MCF 10A (cell line): ENCODE data around the gene ZNF385A. TPM values are rescaled to one million over a fixed set of nuclear protein-coding genes. Genes with fewer than 3 reads are reported as not detected.

Experiments used
- Bru-seq: library from RNA; stranded (reverse); fragments of 400-500 nt; gene quantifications from one replicate; lab custom pipeline; 2021; lab: Mats Ljungman, UMichigan
- BruChase-seq, 2 experiments: library from RNA; stranded (reverse); fragments of 400-500 nt; gene quantifications; one replicate each; lab custom pipeline; 2021; lab: Mats Ljungman, UMichigan
- BruUV-seq: library from RNA; stranded (reverse); fragments of 400-500 nt; replicated peaks from 2 replicates; lab custom pipeline; 2021; lab: Mats Ljungman, UMichigan
- CTCF ChIA-PET: fragments of 300-600 bp; sonication (Branson Sonifier 250); formaldehyde crosslinking; extraction: SDS; loops from one replicate; lab custom pipeline; 2021; ENCODE audit warnings: antibody characterized with exemption, inconsistent platforms; lab: Yijun Ruan, JAX
- POLR2A ChIA-PET: fragments of 300-600, 350-650 bp; sonication (Branson Sonifier 250); formaldehyde crosslinking; extraction: SDS; loops from one replicate; lab custom pipeline; 2020; ENCODE audit warnings: antibody characterized with exemption, inconsistent platforms; lab: Yijun Ruan, JAX
- DNase-seq: peaks from one replicate; pipeline ENCODE4 v3.0.0-alpha.2; 2018; ENCODE audit not compliant: unreplicated experiment
- H3K27ac Mint-ChIP-seq: one replicate; pipeline ENCODE4 v1.8.0; 2022; ENCODE audit warnings: mild to moderate bottlenecking, low read depth, mixed read lengths; ENCODE audit not compliant: unreplicated experiment
- H3K27me3 Mint-ChIP-seq: one replicate; pipeline ENCODE4 v1.8.0; 2022; ENCODE audit warnings: mixed read lengths; ENCODE audit not compliant: insufficient read depth, unreplicated experiment
- H3K36me3 Mint-ChIP-seq: one replicate; pipeline ENCODE4 v1.8.0; 2022; ENCODE audit warnings: mild to moderate bottlenecking, moderate library complexity, mixed read lengths; ENCODE audit not compliant: insufficient read depth, unreplicated experiment
- H3K4me1 Mint-ChIP-seq: one replicate; pipeline ENCODE4 v1.8.0; 2022; ENCODE audit warnings: mixed read lengths; ENCODE audit not compliant: insufficient read depth, unreplicated experiment
- H3K4me3 Mint-ChIP-seq: one replicate; pipeline ENCODE4 v1.8.0; 2022; ENCODE audit warnings: mild to moderate bottlenecking, moderate library complexity, mixed read lengths; ENCODE audit not compliant: unreplicated experiment
- H3K9me3 Mint-ChIP-seq: one replicate; pipeline ENCODE4 v1.8.0; 2022; ENCODE audit warnings: mixed read lengths; ENCODE audit not compliant: unreplicated experiment
- CTCF ChIP-seq: fragments of 200-600 bp; IDR thresholded peaks from one replicate; pipeline ENCODE4 v1.8.0; 2022; ENCODE audit warnings: antibody characterized with exemption, mild to moderate bottlenecking; ENCODE audit not compliant: unreplicated experiment
- intact Hi-C: fragments of 100-400 bp; cut with micrococcal nuclease; formaldehyde crosslinking; loops from 2 replicates; pipeline ENCODE4 v1.14.1; 2022
- long read RNA-seq: library from polyadenylated mRNA; stranded (forward); transcript quantifications from one replicate; pipeline ENCODE4 v2.0.0, GENCODE V29; 2022
- total RNA-seq: library from RNA; stranded (reverse); gene quantifications from 2 replicates; pipeline ENCODE4 v1.2.3, GENCODE V29; 2022

ZNF385A gene
- total RNA-seq (8.3 and 9.0 TPM in 2 replicates), Bru-seq, nascent RNA (percentile 53 among the genes with signal in this experiment), BruChase-seq, experiment 1, labeled RNA remaining after a 6-hour chase (percentile 64 among the genes with signal in this experiment), BruChase-seq, experiment 2, labeled RNA remaining after a 2-hour chase (percentile 62 among the genes with signal in this experiment)
- long read RNA-seq, partial matches to known transcripts = 0 of 1 reads
- long read RNA-seq, other reads (novel, unspliced or antisense) = 1 of 1 reads

- H3K4me3 Mint-ChIP-seq = no peak within 1 kb of the TSS
- intact Hi-C loops = no loop called here
- peak within 1 kb of the TSS; percentile 82 for H3K27ac Mint-ChIP-seq
- no peaks in the 10 kb centered on the region for H3K27me3 Mint-ChIP-seq
- H3K4me1 Mint-ChIP-seq = peaks cover 32% of the 10 kb centered on the region
- no peaks in the 10 kb centered on the region for H3K9me3 Mint-ChIP-seq
- BruUV-seq = no TSS peak
- no peak for DNase-seq
- ChIA-PET POLR2A (interaction anchor here (0.7 to 1.1 kb wide), 2 partner anchors 26 to 401 kb away, joined by 3 read pairs; no protein-coding TSS in a partner anchor), CTCF (interaction anchor here (1.0 to 1.8 kb wide), 6 partner anchors 9 to 170 kb away, joined by 3 to 15 read pairs (median 5); partner anchors contain the start of gene NFE2)
- no peak for TF ChIP-seq CTCF
- H3K36me3 Mint-ChIP-seq = no peaks in the 10 kb centered on the region
These were observed at the start of gene ZNF385A for GRCh38 chr12:54384591-54385041. Gene ZNF385A, minus strand, starts transcription at chr12:54384733. Its CDS starts 219 bp downstream, at chr12:54384514.

GRCh38 chr12:54432815-54433164, 48.3 kb upstream of the ZNF385A start:
- intact Hi-C loops = loop anchor here (1.0 kb wide), 3 partner anchors 9 to 21 kb away; partner anchors contain the start of gene ITGA5
- Mint-ChIP-seq H3K27me3 (no peaks in the 10 kb centered on the region), H3K4me1 (peaks cover 54% of the 10 kb centered on the region), H3K9me3 (no peaks in the 10 kb centered on the region), H3K36me3 (no peaks in the 10 kb centered on the region), H3K4me3 (no peak overlapping the region), H3K27ac (peak overlapping the region; percentile 83)
- ChIA-PET POLR2A (interaction anchor here (1.0 to 7.9 kb wide), 5 partner anchors 10 to 33 kb away, joined by 3 to 108 read pairs (median 8); partner anchors contain the start of gene ITGA5), CTCF (interaction anchor here (0.9 to 33.3 kb wide), 8 partner anchors 12 to 98 kb away, joined by 3 to 982 read pairs (median 4); no protein-coding TSS in a partner anchor)
- TF ChIP-seq CTCF = no peak
- no TSS peak for BruUV-seq
- no peak for DNase-seq

GRCh38 chr12:54431911-54432814, 47.6 kb upstream of the ZNF385A start:
- intact Hi-C loops = loop anchor here (1.0 kb wide), 3 partner anchors 9 to 21 kb away; partner anchors contain the start of gene ITGA5
- H3K27me3 Mint-ChIP-seq = no peaks in the 10 kb centered on the region

More at GRCh38 chr12:54431911-54432814, 47.6 kb upstream of the ZNF385A start:
- ChIA-PET POLR2A (interaction anchor here (0.6 to 7.9 kb wide), 9 partner anchors 9 to 1293 kb away, joined by 3 to 108 read pairs (median 5); partner anchors contain the start of gene ITGA5), CTCF (interaction anchor here (0.8 to 33.3 kb wide), 13 partner anchors 11 to 98 kb away, joined by 3 to 982 read pairs (median 4); partner anchors contain the start of gene ITGA5)
- TSS peak; percentile 89 for BruUV-seq
- Mint-ChIP-seq H3K36me3 (no peaks in the 10 kb centered on the region), H3K27ac (peak overlapping the region; percentile 83), H3K4me3 (peak overlapping the region; percentile 56), H3K4me1 (peaks cover 55% of the 10 kb centered on the region), H3K9me3 (no peaks in the 10 kb centered on the region)
- DNase-seq = peak; percentile 97
- no peak for TF ChIP-seq CTCF
